ENCODE results near the gene ZNF787. TPM values are rescaled to one million over a fixed set of nuclear protein-coding genes. Genes with fewer than 3 reads are reported as not detected.

ZNF787 gene
- total and polyA plus RNA-seq, 2 of the 13 experiments (the other 11 are each of a cell fraction or from before 2014, with no cell fraction given) = 15.1 to 42.8 TPM

- TF ChIP-seq THAP7 (CRISPR knock-in tag; IDR thresholded peaks at IDR 0.05) (peak; percentile 69), SSRP1 (CRISPR knock-in tag; IDR thresholded peaks at IDR 0.05) (no peak; the same call in 1 of the 2 replicates), MXD1 (CRISPR knock-in tag; IDR thresholded peaks at IDR 0.05) (no peak), PHF21A (CRISPR knock-in tag; IDR thresholded peaks at IDR 0.05) (peak; percentile 89), SNAI1 (CRISPR knock-in tag; IDR thresholded peaks at IDR 0.05; ENCODE audit: borderline replicate concordance) (no peak), TCF12 (IDR thresholded peaks at IDR 0.05) (no peak), TCF12 (CRISPR knock-in tag; IDR thresholded peaks at IDR 0.05) (peak; percentile 34; the same call in 1 of the 2 replicates), ZNF512B (CRISPR knock-in tag; IDR thresholded peaks at IDR 0.05; ENCODE audit: borderline replicate concordance) (no peak), TFDP1 (CRISPR knock-in tag; IDR thresholded peaks at IDR 0.05; ENCODE audit: borderline replicate concordance) (no peak; the same call in 1 of the 2 replicates), ZNF101 (CRISPR knock-in tag; IDR thresholded peaks at IDR 0.05; ENCODE audit: borderline replicate concordance, low read depth) (peak; percentile 70; the same call in 1 of the 2 replicates), GFI1 (CRISPR knock-in tag; IDR thresholded peaks at IDR 0.05; ENCODE audit: borderline replicate concordance) (no peak; the same call in 1 of the 2 replicates), ZNF549 (CRISPR knock-in tag; IDR thresholded peaks at IDR 0.05) (no peak), KIAA2018 (CRISPR knock-in tag; IDR thresholded peaks at IDR 0.05; ENCODE audit: borderline replicate concordance) (no peak), TGIF2 (CRISPR knock-in tag; IDR thresholded peaks at IDR 0.05) (no peak; the same call in 1 of the 2 replicates)
These were observed at the start of gene ZNF787 (continued) for GRCh38 chr19:56121180-56122167.

All from HepG2 (cell line).